Keratinocyte (primary cell): ENCODE measurements around the gene RGS3. TPM values are rescaled to one million over a fixed set of nuclear protein-coding genes. Genes with fewer than 3 reads are reported as not detected.

Experiments used
- DNase-seq: peaks from one replicate; pipeline ENCODE4 v3.0.0-alpha.2; 2011; ENCODE audit warnings: low read depth, missing footprints, low spot score
- FAIRE-seq: peaks from 2 replicates; lab custom pipeline; 2011; peaks lifted over from hg19 to GRCh38; lab: Jason Lieb, UNC
- H2AFZ ChIP-seq: 2 replicates; pipeline ENCODE4 v1.6.0; 2012; ENCODE audit warnings: low read length, control low read depth, inconsistent platforms; ENCODE audit not compliant: control insufficient read depth
- H3K27ac ChIP-seq: 2 replicates; pipeline ENCODE4 v1.5.1; 2011; ENCODE audit warnings: low read length; ENCODE audit not compliant: control insufficient read depth, insufficient read depth
- H3K27me3 ChIP-seq: 3 replicates; pipeline ENCODE4 v1.6.0; 2011; ENCODE audit warnings: low read length; ENCODE audit not compliant: control insufficient read depth, insufficient read depth; ENCODE audit errors: extremely low read depth
- H3K36me3 ChIP-seq, 2 experiments: 2 replicates in 1 of 2; 3 replicates in 1 of 2; pipeline ENCODE4 v1.5.1; 2011; ENCODE audit warnings: low read length in 2 of 2, mild to moderate bottlenecking in 1 of 2; ENCODE audit not compliant: control insufficient read depth in 2 of 2, insufficient read depth in 2 of 2; ENCODE audit errors: extremely low read depth in 1 of 2
- H3K4me1 ChIP-seq: 3 replicates; pipeline ENCODE4 v1.5.1; 2011; ENCODE audit warnings: low read length; ENCODE audit not compliant: control insufficient read depth, insufficient read depth; ENCODE audit errors: extremely low read depth
- H3K4me2 ChIP-seq: 3 replicates; pipeline ENCODE4 v1.6.0; 2011; ENCODE audit warnings: low read depth, low read length; ENCODE audit not compliant: control insufficient read depth, insufficient read depth; ENCODE audit errors: extremely low read depth
- H3K4me3 ChIP-seq, 3 experiments: fragments of 200-600 bp in 1 of 3; sonication (generic) in 1 of 3; 2 replicates in 2 of 3; 3 replicates in 1 of 3; pipeline ENCODE4 v1.5.1; 2011 to 2016; ENCODE audit warnings: low read length in 3 of 3, mild to moderate bottlenecking in 3 of 3, control low read depth in 2 of 3, inconsistent platforms in 1 of 3, low read depth in 1 of 3, mixed read lengths in 1 of 3, mixed run types in 1 of 3, moderate library complexity in 1 of 3; ENCODE audit not compliant: control insufficient read depth in 2 of 3, insufficient read depth in 2 of 3; ENCODE audit errors: extremely low read depth in 1 of 3
- H3K79me2 ChIP-seq: 2 replicates; pipeline ENCODE4 v1.6.0; 2012; ENCODE audit warnings: low read length; ENCODE audit not compliant: control insufficient read depth, insufficient read depth
- H3K9ac ChIP-seq: 3 replicates; pipeline ENCODE4 v1.6.0; 2011; ENCODE audit warnings: low read length; ENCODE audit not compliant: control insufficient read depth, insufficient read depth; ENCODE audit errors: extremely low read depth
- H3K9me1 ChIP-seq: 3 replicates; pipeline ENCODE4 v1.6.0; 2011; ENCODE audit warnings: low read length; ENCODE audit not compliant: control insufficient read depth, insufficient read depth; ENCODE audit errors: extremely low read depth
- H3K9me3 ChIP-seq: 2 replicates; pipeline ENCODE4 v1.5.1; 2012; ENCODE audit warnings: low read depth, low read length; ENCODE audit not compliant: control insufficient read depth
- H4K20me1 ChIP-seq: 3 replicates; pipeline ENCODE4 v1.6.0; 2011; ENCODE audit warnings: low read length; ENCODE audit not compliant: control insufficient read depth, insufficient read depth; ENCODE audit errors: extremely low read depth
- CTCF ChIP-seq, 3 experiments: IDR thresholded peaks in 1 of 3; conservative IDR thresholded peaks in 1 of 3; optimal IDR thresholded peaks in 1 of 3; 2 replicates in 2 of 3; 3 replicates in 1 of 3; pipeline versions ENCODE3 to v1.5.1; 2011; ENCODE audit warnings: low read length in 3 of 3, mild to moderate bottlenecking in 3 of 3, moderate library complexity in 2 of 3, control low read depth in 1 of 3, inconsistent platforms in 1 of 3; ENCODE audit not compliant: insufficient read depth in 2 of 3; ENCODE audit errors: extremely low read depth in 1 of 3
- EZH2 ChIP-seq: IDR thresholded peaks from one replicate; pipeline ENCODE4 v1.6.1; 2012; ENCODE audit warnings: inconsistent platforms, mild to moderate bottlenecking, low read length, moderate library complexity
- dilution Hi-C: fragments of 300-500 bp; cut with MboI; formaldehyde crosslinking; loops from one replicate; pipeline ENCODE4 v1.7.0; 2020; ENCODE audit warnings: low sequenced_read_pairs; ENCODE audit not compliant: extremely low pct_ligation_motif_present
- polyA plus RNA-seq, 5 experiments: library from polyadenylated mRNA; depleted of rRNA in 3 of 5; stranded (reverse) in 3 of 5; stranded (forward) in 1 of 5; unstranded in 1 of 5; fragments of >200 nt; gene quantifications; 1 replicate in 1 of 5; 2 replicates in 3 of 5; 3 replicates in 1 of 5; pipeline versions ENCODE4 v1.2.1 to v1.2.3, GENCODE V29; 2011 to 2012; ENCODE audit warnings: missing spikeins in 2 of 5, low read depth in 1 of 5, low replicate concordance in 1 of 5

Gene RGS3
- polyA plus RNA-seq, 1 donor (not counting 4 experiments of a cell fraction or from before 2014, with no cell fraction given), result 19.6 TPM

GRCh38 chr9:113614843-113615648 is 151.5 kb downstream of the RGS3 start:
- Histone ChIP-seq H3K4me2 (no peak overlapping the region), H4K20me1 (no peaks in the 10 kb centered on the region), H3K36me3 (no peaks in the 10 kb centered on the region), H3K4me1 (peaks cover 12% of the 10 kb centered on the region), H3K9ac (no peak overlapping the region), H3K4me3 (no peak overlapping the region), H3K79me2 (no peaks in the 10 kb centered on the region), H2AFZ (no peak overlapping the region), H3K9me3 (no peaks in the 10 kb centered on the region), H3K27me3 (no peaks in the 10 kb centered on the region), H3K9me1 (no peaks in the 10 kb centered on the region), H3K27ac (no peak overlapping the region)
- dilution Hi-C loops, result no loop called here
- DNase-seq (no peak), FAIRE-seq (no peak)
- TF ChIP-seq EZH2 (no peak), CTCF (optimal IDR thresholded peaks at IDR 0.05 in 1 of 3, IDR thresholded peaks at IDR 0.05 in 1 of 3, conservative IDR thresholded peaks at IDR 0.05 in 1 of 3; ENCODE audit: extremely low read depth in 1 of 3, insufficient read depth in 2 of 3, low read length in 3 of 3) (no peak)

- Histone ChIP-seq H3K9me1 (no peaks in the 10 kb centered on the region), H2AFZ (no peak overlapping the region), H3K4me3 (no peak overlapping the region), H3K27ac (no peak overlapping the region), H3K4me2 (no peak overlapping the region), H3K9ac (no peak overlapping the region), H3K9me3 (no peaks in the 10 kb centered on the region), H4K20me1 (no peaks in the 10 kb centered on the region), H3K27me3 (no peaks in the 10 kb centered on the region), H3K36me3 (no peaks in the 10 kb centered on the region), H3K4me1 (peaks cover 23% of the 10 kb centered on the region), H3K79me2 (no peaks in the 10 kb centered on the region)
- FAIRE-seq (no peak), DNase-seq (no peak)
- dilution Hi-C loops, result no loop called here
- TF ChIP-seq EZH2 (no peak), CTCF (optimal IDR thresholded peaks at IDR 0.05 in 1 of 3, IDR thresholded peaks at IDR 0.05 in 1 of 3, conservative IDR thresholded peaks at IDR 0.05 in 1 of 3; ENCODE audit: extremely low read depth in 1 of 3, insufficient read depth in 2 of 3, low read length in 3 of 3) (no peak)
These were observed 152.6 kb downstream of the RGS3 start for GRCh38 chr9:113616116-113616515.
